Adrenal gland (tissue), 5 donors: Measurements from ENCODE around the gene CEP112.

Source experiments
- POLR2A ChIP-seq, 2 donors: fragments of 450-650 bp; IDR thresholded peaks; one replicate each; pipeline ENCODE4 v1.6.1; 2017; ENCODE audit warnings: antibody characterized with exemption in 2 of 2, mild to moderate bottlenecking in 2 of 2, moderate library complexity in 1 of 2
- TF ChIP-seq, protein P1 (sequence below), 6 experiments: fragments of 450-650 bp in 4 of 6; fragments of 200-600 bp in 2 of 6; sonication (generic) in 1 of 6; IDR thresholded peaks; 1 replicate in 5 of 6; 2 replicates in 1 of 6; pipeline versions ENCODE4 v1.5.1 to v1.8.0; 2016 to 2021; ENCODE audit warnings: antibody characterized with exemption in 6 of 6, mild to moderate bottlenecking in 2 of 6, moderate library complexity in 1 of 6
- donor health status: DM: no; HTN: no; CAD: no.

DNA sequence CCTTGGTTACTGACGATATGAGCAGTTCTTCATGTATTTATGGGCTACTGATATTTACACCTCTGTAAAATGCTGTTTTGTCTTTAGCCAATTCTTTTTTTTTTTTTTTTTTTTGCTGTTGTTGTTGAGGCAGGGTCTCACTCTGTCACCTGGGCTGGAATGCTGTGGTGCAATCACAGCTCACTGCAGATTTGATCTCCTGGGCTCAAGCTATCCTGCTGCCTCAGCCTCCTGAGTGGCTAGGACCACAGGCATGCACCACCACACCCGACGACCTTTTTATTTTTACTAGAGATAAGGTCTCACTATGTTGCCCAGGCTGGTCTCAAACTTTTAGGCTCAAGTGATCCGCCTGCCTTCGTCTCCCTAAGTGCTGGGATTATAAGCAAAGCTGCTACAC is 405.5 kb downstream of the CEP112 start:
- TF ChIP-seq POLR2A (IDR thresholded peaks at IDR 0.05), result no peak
- TF ChIP-seq, protein P1, sequence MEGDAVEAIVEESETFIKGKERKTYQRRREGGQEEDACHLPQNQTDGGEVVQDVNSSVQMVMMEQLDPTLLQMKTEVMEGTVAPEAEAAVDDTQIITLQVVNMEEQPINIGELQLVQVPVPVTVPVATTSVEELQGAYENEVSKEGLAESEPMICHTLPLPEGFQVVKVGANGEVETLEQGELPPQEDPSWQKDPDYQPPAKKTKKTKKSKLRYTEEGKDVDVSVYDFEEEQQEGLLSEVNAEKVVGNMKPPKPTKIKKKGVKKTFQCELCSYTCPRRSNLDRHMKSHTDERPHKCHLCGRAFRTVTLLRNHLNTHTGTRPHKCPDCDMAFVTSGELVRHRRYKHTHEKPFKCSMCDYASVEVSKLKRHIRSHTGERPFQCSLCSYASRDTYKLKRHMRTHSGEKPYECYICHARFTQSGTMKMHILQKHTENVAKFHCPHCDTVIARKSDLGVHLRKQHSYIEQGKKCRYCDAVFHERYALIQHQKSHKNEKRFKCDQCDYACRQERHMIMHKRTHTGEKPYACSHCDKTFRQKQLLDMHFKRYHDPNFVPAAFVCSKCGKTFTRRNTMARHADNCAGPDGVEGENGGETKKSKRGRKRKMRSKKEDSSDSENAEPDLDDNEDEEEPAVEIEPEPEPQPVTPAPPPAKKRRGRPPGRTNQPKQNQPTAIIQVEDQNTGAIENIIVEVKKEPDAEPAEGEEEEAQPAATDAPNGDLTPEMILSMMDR (IDR thresholded peaks at IDR 0.05), result no peak
